GM12891 (cell line): ENCODE data around the gene EPHX1.

Experiments
- POLR2AphosphoS5 ChIP-seq: IDR thresholded peaks from 2 replicates; pipeline ENCODE4 v1.6.1; 2011; ENCODE audit warnings: low read depth, low read length, control low read depth
- POU2F2 ChIP-seq: IDR thresholded peaks from 2 replicates; pipeline ENCODE4 v1.6.1; 2011; ENCODE audit warnings: low read depth, mild to moderate bottlenecking, control low read depth, low read length, moderate library complexity
- TAF1 ChIP-seq: IDR thresholded peaks from 2 replicates; pipeline ENCODE4 v1.6.1; 2011; ENCODE audit warnings: low read depth, low read length, control low read depth

DNA sequence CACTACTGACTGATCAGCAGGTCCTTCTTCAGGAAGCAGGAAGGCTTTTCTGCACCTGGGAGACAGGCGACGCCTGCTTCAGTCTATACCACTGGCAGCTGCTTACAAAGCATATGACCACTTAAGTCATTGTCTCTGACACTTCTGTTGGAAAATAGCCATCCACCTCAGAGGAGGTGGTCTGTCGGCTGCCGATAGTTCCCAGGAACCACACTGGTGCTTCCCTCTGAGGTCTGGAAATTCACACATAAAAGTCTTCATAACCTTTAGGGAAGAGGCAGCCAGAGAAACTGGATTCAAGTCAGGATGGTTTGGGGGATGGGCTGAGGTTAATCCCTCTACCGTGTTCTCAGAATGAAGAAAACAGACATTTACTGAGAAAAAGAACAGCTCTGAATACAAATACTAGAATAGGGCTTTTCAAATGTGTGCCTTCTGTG lies 47.9 kb upstream of the EPHX1 start:
- TF ChIP-seq TAF1 (no peak), POLR2AphosphoS5 (no peak), POU2F2 (no peak)
